ENCODE results near the gene UBE2G1. TPM values are rescaled to one million over a fixed set of nuclear protein-coding genes. Genes with fewer than 3 reads are reported as not detected.
A peak's percentile ranks its signal among the peaks of the same experiment; 100 is the strongest.

UBE2G1 gene
- total and polyA plus RNA-seq, 9 of the 15 experiments (the other 6 are each of a cell fraction or from before 2014, with no cell fraction given): 10.1 to 65.9 (median 29.7) TPM

DNA sequence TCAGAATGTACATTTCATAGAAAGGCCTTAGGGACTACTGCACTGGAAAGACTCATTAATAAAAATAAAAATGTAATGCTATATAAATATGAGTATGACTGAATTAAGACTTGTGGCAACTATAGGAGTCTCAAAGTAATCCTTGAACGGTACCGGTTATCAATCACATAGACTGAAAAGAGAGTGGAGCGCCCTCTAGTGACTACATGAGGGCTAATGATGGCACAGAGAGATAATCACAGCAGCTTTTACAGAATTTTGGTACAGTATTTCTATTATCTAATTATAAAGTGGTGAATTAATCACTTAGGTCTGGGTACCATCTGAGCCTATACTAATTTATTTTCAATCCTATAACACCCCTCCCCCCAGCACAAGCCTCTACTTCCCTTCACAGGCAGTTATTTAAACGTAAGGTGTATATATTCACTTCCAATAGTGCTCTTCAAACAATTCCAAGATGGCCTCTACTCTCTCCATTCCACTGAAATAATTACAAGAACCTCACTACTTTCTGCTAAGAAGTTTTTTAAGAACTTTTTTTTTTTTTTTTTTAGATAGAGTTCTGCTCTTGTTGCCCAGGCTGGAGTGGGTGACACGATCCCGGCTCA is 62.0 kb downstream of the UBE2G1 start (continued):
- TF ChIP-seq, protein P1, sequence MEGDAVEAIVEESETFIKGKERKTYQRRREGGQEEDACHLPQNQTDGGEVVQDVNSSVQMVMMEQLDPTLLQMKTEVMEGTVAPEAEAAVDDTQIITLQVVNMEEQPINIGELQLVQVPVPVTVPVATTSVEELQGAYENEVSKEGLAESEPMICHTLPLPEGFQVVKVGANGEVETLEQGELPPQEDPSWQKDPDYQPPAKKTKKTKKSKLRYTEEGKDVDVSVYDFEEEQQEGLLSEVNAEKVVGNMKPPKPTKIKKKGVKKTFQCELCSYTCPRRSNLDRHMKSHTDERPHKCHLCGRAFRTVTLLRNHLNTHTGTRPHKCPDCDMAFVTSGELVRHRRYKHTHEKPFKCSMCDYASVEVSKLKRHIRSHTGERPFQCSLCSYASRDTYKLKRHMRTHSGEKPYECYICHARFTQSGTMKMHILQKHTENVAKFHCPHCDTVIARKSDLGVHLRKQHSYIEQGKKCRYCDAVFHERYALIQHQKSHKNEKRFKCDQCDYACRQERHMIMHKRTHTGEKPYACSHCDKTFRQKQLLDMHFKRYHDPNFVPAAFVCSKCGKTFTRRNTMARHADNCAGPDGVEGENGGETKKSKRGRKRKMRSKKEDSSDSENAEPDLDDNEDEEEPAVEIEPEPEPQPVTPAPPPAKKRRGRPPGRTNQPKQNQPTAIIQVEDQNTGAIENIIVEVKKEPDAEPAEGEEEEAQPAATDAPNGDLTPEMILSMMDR (IDR thresholded peaks at IDR 0.05 in 2 of 3, conservative IDR thresholded peaks at IDR 0.05 in 1 of 3; ENCODE audit: insufficient read depth in 2 of 3, low read depth in 1 of 3, low read length in 3 of 3): peak; percentile 47 to 65 (median 65); a peak in 5 of 6 replicates

DNA sequence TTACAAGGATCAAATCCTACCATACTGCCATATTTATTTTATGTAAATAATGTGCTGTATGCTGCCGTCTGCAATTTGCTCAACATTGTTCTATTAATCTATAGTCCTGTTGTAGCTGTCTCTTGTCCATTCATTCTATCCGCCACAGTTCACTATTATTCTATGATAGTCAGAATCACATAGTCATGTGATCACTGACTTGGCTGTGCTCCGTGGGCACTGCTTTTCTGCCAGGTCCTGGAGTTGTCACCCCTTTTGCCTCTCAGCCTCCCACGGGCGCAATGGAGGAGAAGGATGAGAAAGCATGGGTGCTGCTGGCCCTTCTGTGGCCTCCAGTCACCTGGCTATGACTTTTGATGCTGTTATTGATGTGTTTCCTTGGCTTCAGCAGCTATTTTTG is 65.4 kb downstream of the UBE2G1 start:
- H2AFZ ChIP-seq (ENCODE audit: low read depth, low read length): no peak overlapping the region
- BruUV-seq (replicated peaks): no TSS peak
- FAIRE-seq (no peak), ATAC-seq (no peak), DNase-seq (ENCODE audit: extremely low read depth in 1 of 4, low spot score in 3 of 4) (no peak)
- H3K36me3 ChIP-seq (ENCODE audit: control insufficient read depth, insufficient read depth, low read length): peaks cover 50% of the 10 kb centered on the region; the same call in 2 of the 3 replicates
- no peak overlapping the region for H3K4me3 ChIP-seq
- H3K27ac ChIP-seq (ENCODE audit: extremely low read depth, low read depth, low read length): no peak overlapping the region
- ChIA-PET POLR2A (no interaction called here), CTCF (ENCODE audit: low intra/inter-chr PET ratio) (no interaction called here)
- no peaks in the 10 kb centered on the region for H3K27me3 ChIP-seq (ENCODE audit: control insufficient read depth in 2 of 2, insufficient read depth in 2 of 2, low read length in 2 of 2)
- H3K4me1 ChIP-seq (replicated peaks in 1 of 2; ENCODE audit: control insufficient read depth in 2 of 2, insufficient read depth in 2 of 2, low read length in 2 of 2): no peaks in the 10 kb centered on the region
- no peak overlapping the region for H3K9ac ChIP-seq (ENCODE audit: insufficient read depth in 1 of 2, low read depth in 2 of 2, low read length in 2 of 2)
- H3K4me2 ChIP-seq (ENCODE audit: insufficient read depth, low read length): no peak overlapping the region
- no peaks in the 10 kb centered on the region for H4K20me1 ChIP-seq (replicated peaks; ENCODE audit: control insufficient read depth, insufficient read depth, low read length)
- TF ChIP-seq, protein P2, sequence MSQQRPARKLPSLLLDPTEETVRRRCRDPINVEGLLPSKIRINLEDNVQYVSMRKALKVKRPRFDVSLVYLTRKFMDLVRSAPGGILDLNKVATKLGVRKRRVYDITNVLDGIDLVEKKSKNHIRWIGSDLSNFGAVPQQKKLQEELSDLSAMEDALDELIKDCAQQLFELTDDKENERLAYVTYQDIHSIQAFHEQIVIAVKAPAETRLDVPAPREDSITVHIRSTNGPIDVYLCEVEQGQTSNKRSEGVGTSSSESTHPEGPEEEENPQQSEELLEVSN (IDR thresholded peaks at IDR 0.05; ENCODE audit: borderline replicate concordance in 1 of 2, extremely low read depth in 1 of 2, insufficient read depth in 1 of 2, insufficient read length in 1 of 2, low read depth in 1 of 2, low read length in 1 of 2, poor library complexity in 1 of 2, severe bottlenecking in 1 of 2): no peak
- peak; percentile 48 for TF ChIP-seq TFE3 (CRISPR knock-in tag; IDR thresholded peaks at IDR 0.05)
- WGBS (ENCODE audit: insufficient coverage, low coverage, missing lambda C conversion rate): 97% methylated on average over 4 of the region's 5 CpGs
- peaks cover 22% of the 10 kb centered on the region for H3K79me2 ChIP-seq (ENCODE audit: control insufficient read depth, insufficient read depth, low read length)
- intact Hi-C loops (cut with micrococcal nuclease): loop anchor here (5.0 kb wide), 1 partner anchor 84 kb away; no protein-coding TSS in a partner anchor
- H3K9me3 ChIP-seq (replicated peaks; ENCODE audit: control insufficient read depth, insufficient read depth, low read depth, low read length): no peaks in the 10 kb centered on the region
- in situ Hi-C loops (cut with MboI): no loop called here
- no peaks in the 10 kb centered on the region for H3K9me1 ChIP-seq (ENCODE audit: control insufficient read depth, insufficient read depth, low read length)

All from K562 (cell line).